Glutamatergic neuron (in vitro differentiated cells): Measurements from ENCODE around the gene AOAH. TPM values are rescaled to one million over a fixed set of nuclear protein-coding genes. Genes with fewer than 3 reads are reported as not detected.

Experiments
- DNase-seq: peaks from one replicate; pipeline ENCODE4 v3.0.0; 2022
- H3K27ac Mint-ChIP-seq: one replicate; pipeline ENCODE4 v1.8.0; 2020; ENCODE audit warnings: mild to moderate bottlenecking, mixed read lengths, inconsistent platforms; ENCODE audit not compliant: unreplicated experiment
- H3K27me3 Mint-ChIP-seq: one replicate; pipeline ENCODE4 v1.8.0; 2020; ENCODE audit warnings: mild to moderate bottlenecking, moderate library complexity, mixed read lengths, inconsistent platforms; ENCODE audit not compliant: unreplicated experiment
- H3K36me3 Mint-ChIP-seq: one replicate; pipeline ENCODE4 v1.8.0; 2020; ENCODE audit warnings: mild to moderate bottlenecking, mixed read lengths, inconsistent platforms; ENCODE audit not compliant: unreplicated experiment
- H3K4me1 Mint-ChIP-seq: one replicate; pipeline ENCODE4 v1.8.0; 2020; ENCODE audit warnings: mild to moderate bottlenecking, low read depth, mixed read lengths, inconsistent platforms; ENCODE audit not compliant: unreplicated experiment
- H3K4me3 Mint-ChIP-seq: one replicate; pipeline ENCODE4 v1.8.0; 2020; ENCODE audit warnings: mild to moderate bottlenecking, mixed read lengths, inconsistent platforms; ENCODE audit not compliant: unreplicated experiment
- H3K9me3 Mint-ChIP-seq: one replicate; pipeline ENCODE4 v1.8.0; 2020; ENCODE audit warnings: mild to moderate bottlenecking, moderate library complexity, mixed read lengths, inconsistent platforms; ENCODE audit not compliant: unreplicated experiment
- total RNA-seq: library from RNA; stranded (reverse); fragmentation: NEBNext Ultra II Directional; extraction: Animal tissue kit (Norgen Biotek cat#: 25700); gene quantifications from one replicate; pipeline ENCODE4 v1.2.1, GENCODE V29; 2021; ENCODE audit not compliant: unreplicated experiment
- TF ChIP-seq, protein P1 (sequence below): fragments of 200-600 bp; sonication (generic); IDR thresholded peaks from one replicate; pipeline ENCODE4 v1.5.0; 2021; ENCODE audit not compliant: partially characterized antibody, unreplicated experiment

AOAH gene
- total RNA-seq, 1 donor from 2014 or later: not detected

DNA sequence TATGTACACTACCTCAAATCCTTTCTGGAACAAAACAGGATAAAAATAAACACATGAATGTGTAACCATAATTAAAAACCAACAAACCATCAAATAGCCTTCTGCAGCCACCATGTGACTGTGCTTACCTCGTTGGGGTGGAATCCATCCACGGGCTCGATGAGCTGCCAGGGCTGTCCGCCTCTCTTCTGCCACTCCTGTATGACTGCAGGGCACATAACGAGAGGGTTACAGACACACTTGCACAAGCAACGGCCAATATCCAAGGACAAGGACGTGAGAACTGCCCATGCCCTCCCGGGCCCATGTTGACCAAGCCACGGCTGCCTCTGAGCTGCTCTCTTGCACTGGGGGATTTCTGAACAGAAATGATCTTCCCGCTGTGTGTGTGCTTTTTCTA lies 202.4 kb downstream of the AOAH start:
- no peak for DNase-seq
- Mint-ChIP-seq H3K4me3 (no peak overlapping the region), H3K27ac (no peak overlapping the region), H3K4me1 (peaks cover 13% of the 10 kb centered on the region), H3K36me3 (no peaks in the 10 kb centered on the region), H3K27me3 (peaks cover 2% of the 10 kb centered on the region), H3K9me3 (peaks cover under 1% of the 10 kb centered on the region)
- TF ChIP-seq, protein P1, sequence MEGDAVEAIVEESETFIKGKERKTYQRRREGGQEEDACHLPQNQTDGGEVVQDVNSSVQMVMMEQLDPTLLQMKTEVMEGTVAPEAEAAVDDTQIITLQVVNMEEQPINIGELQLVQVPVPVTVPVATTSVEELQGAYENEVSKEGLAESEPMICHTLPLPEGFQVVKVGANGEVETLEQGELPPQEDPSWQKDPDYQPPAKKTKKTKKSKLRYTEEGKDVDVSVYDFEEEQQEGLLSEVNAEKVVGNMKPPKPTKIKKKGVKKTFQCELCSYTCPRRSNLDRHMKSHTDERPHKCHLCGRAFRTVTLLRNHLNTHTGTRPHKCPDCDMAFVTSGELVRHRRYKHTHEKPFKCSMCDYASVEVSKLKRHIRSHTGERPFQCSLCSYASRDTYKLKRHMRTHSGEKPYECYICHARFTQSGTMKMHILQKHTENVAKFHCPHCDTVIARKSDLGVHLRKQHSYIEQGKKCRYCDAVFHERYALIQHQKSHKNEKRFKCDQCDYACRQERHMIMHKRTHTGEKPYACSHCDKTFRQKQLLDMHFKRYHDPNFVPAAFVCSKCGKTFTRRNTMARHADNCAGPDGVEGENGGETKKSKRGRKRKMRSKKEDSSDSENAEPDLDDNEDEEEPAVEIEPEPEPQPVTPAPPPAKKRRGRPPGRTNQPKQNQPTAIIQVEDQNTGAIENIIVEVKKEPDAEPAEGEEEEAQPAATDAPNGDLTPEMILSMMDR: no peak

DNA sequence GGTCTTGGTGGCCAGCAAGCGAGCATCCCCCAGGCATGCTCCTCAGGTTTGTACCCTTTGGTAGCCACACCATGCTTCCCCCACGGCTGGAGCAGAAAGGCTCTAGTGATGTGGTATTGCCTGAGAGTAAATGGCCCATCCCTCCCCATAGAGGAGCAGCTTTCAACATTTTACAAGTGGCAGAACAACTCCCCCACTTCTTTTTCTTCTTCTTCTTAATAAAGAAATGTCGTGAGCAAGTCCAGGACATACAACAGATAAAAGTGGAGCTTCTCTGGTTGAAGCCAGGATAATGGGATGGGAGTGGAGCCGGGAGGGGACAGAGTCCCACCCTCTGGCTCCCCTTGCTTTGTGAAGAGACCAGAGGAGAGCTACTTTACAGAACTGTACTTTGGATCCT lies 203.2 kb downstream of the AOAH start:
- Mint-ChIP-seq H3K4me3 (no peak overlapping the region), H3K27ac (no peak overlapping the region), H3K9me3 (peaks cover 2% of the 10 kb centered on the region), H3K36me3 (no peaks in the 10 kb centered on the region), H3K4me1 (peaks cover 18% of the 10 kb centered on the region), H3K27me3 (peaks cover 4% of the 10 kb centered on the region)
- no peak for DNase-seq
- TF ChIP-seq, protein P1: no peak

DNA sequence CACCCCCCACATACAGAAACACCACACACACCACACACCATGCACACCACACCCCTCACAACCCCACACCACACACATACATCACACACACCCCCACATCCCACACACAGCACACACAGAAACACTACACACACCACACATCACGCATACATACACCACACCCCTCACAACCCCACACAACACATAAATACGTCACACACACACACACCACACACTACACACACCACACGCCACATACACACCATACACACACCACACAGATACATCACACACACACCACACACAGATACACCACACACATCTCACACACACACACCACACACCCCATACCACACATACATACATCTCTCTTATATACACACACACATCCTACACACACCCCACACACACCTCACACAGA lies 208.4 kb downstream of the AOAH start:
- Mint-ChIP-seq H3K4me1 (peaks cover 16% of the 10 kb centered on the region), H3K4me3 (no peak overlapping the region), H3K27me3 (peaks cover 11% of the 10 kb centered on the region), H3K9me3 (peaks cover 6% of the 10 kb centered on the region), H3K36me3 (no peaks in the 10 kb centered on the region), H3K27ac (no peak overlapping the region)
- TF ChIP-seq, protein P1: no peak
- no peak for DNase-seq

DNA sequence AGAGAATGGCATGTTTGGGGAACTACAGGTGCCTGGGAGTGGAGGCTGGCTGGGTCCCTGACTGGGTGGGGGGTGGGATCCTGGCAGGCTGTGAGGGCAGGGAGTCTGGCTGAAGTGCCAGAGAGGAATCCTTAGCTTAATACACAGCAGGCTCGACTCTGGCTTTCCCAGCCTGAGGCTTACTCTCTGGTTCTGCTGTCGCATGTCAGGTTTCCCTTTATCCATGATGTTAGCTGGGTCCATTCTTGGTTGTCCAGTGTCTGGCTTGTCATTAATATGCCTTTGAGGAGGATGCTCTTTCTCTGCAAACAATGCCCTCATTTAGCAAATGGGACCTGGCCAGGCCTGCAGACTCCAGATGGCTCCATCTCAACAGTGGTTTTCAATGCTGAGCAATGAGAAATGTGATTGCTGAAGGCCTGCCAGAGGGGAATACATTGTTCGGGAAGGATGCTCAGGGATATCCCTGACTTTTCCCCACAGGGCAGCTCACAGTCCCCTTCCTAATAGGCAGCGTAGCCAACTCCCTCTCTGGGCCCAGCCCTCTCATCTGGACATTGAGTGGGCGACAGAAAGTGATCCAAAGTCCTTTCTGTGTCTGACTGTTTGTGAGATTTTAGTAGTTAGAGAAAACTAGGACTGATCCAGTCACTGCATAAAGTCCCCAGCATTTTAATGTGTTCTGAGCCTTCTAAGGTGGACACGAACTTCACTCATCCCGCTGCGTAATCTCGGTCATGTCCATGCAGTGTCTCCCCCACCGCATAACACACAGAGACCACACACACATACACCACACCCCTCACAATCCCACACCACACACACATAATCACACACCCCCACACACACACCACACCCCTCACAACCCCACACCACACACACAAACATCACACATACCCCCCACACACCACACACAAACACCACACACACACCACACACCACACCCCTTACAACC lies 209.7 kb downstream of the AOAH start:
- H3K36me3 Mint-ChIP-seq: no peaks in the 10 kb centered on the region
- peak overlapping the region; percentile 71 for H3K27ac Mint-ChIP-seq
- H3K27me3 Mint-ChIP-seq: peaks cover 11% of the 10 kb centered on the region
- peaks cover 6% of the 10 kb centered on the region for H3K9me3 Mint-ChIP-seq
- peaks cover 16% of the 10 kb centered on the region for H3K4me1 Mint-ChIP-seq
- TF ChIP-seq, protein P1: no peak
- no peak overlapping the region for H3K4me3 Mint-ChIP-seq
- no peak for DNase-seq

DNA sequence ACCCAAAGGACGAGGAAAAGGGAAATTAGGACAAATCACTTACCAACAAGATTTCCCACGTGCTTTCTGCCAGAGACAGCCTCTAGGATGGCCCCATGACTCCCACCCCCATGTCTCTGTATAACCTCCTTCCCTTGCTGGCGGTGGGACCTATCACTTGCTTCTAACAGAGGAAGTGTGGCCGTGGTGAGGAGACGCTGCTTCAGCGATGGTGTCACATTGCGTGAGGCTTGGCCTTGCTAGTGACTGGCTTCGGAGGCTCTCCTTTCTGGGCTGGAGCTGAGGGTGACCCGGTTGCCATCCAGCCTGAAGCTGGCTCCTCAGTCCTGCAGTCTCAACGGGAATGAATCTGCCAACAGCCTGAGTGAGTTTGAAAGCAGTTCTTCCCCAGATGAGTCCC lies 210.9 kb downstream of the AOAH start:
- Mint-ChIP-seq H3K36me3 (no peaks in the 10 kb centered on the region), H3K27ac (no peak overlapping the region), H3K4me3 (no peak overlapping the region), H3K4me1 (peaks cover 16% of the 10 kb centered on the region), H3K27me3 (peaks cover 11% of the 10 kb centered on the region), H3K9me3 (peaks cover 6% of the 10 kb centered on the region)
- TF ChIP-seq, protein P1: no peak
- DNase-seq: no peak
